Measurements from ENCODE around the gene SLC39A3. TPM values are rescaled to one million over a fixed set of nuclear protein-coding genes. Genes with fewer than 3 reads are reported as not detected.

SLC39A3 gene
- total and polyA plus RNA-seq, 2 of the 8 experiments (the other 6 are each of a cell fraction or from before 2014, with no cell fraction given), result 33.0 to 52.9 TPM

DNA sequence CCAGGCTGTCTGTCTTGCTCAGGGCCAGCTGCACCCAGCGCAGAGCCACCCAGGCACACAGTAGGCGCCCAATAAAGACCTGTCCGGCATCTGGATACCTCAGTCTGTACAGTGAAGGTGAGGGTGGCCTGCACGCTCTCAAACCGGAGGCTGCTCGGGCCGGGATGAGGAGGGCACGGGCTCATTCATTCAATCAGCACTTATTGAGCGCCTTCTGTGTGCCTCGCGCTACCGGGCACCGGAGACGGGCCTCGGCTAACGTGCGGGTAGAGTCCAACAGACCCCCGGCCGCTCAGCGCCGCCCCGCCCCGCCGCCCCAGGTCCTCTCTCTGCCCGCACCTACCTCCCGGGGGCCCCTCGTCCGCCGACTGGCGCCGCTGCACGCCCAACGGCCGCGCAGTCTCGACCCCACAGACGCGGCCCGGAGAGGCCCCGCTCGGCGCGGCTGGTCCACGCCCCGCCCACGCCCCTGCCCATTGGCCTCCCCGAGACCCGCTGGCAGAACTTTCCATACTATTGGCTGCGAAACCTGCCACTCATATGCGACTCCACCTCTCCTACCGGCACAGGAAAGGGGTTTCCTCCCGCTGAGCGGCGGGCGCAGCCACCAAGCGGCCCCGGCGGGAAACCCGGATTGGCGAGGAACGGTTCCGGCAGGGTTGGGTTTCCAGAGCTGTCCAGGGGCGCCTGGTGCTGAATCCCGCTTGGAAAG is at the start of gene SLC39A3 (continued):
- TF ChIP-seq KDM1A (IDR thresholded peaks at IDR 0.05; ENCODE audit: borderline replicate concordance, low read length), result peak; percentile 57; the same call in 1 of the 2 replicates
- no peak for TF ChIP-seq RFX5 (IDR thresholded peaks at IDR 0.05; ENCODE audit: borderline replicate concordance, low read depth, low read length)
- TF ChIP-seq EP300 (IDR thresholded peaks at IDR 0.05; ENCODE audit: borderline replicate concordance in 1 of 2, low read depth in 2 of 2, low read length in 2 of 2), result peak in 1 of 2 experiments; percentile 89; a peak in 2 of 3 replicates
- no peak for TF ChIP-seq BCL11A (IDR thresholded peaks at IDR 0.05; ENCODE audit: low read depth in 2 of 2, low read length in 2 of 2)
- peak; percentile 50; the same call in 1 of the 2 replicates for TF ChIP-seq BRCA1 (IDR thresholded peaks at IDR 0.05; ENCODE audit: low read depth, low read length)
- TF ChIP-seq, protein P1, sequence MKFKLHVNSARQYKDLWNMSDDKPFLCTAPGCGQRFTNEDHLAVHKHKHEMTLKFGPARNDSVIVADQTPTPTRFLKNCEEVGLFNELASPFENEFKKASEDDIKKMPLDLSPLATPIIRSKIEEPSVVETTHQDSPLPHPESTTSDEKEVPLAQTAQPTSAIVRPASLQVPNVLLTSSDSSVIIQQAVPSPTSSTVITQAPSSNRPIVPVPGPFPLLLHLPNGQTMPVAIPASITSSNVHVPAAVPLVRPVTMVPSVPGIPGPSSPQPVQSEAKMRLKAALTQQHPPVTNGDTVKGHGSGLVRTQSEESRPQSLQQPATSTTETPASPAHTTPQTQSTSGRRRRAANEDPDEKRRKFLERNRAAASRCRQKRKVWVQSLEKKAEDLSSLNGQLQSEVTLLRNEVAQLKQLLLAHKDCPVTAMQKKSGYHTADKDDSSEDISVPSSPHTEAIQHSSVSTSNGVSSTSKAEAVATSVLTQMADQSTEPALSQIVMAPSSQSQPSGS (IDR thresholded peaks at IDR 0.05; ENCODE audit: low read length), result peak; percentile 93
- peak; percentile 76 for TF ChIP-seq CTBP2 (IDR thresholded peaks at IDR 0.05; ENCODE audit: borderline replicate concordance, insufficient read depth, insufficient read length, low read length)
- peak; percentile 48 for TF ChIP-seq SIX5 (IDR thresholded peaks at IDR 0.05; ENCODE audit: low read depth, low read length)
- peak; percentile 89 for TF ChIP-seq TAF7 (optimal IDR thresholded peaks at IDR 0.05; ENCODE audit: borderline replicate concordance, low read depth, low read length)
- peak; percentile 68 for TF ChIP-seq TBP (IDR thresholded peaks at IDR 0.05; ENCODE audit: low read depth, low read length)
- no peak for TF ChIP-seq CBX5 (IDR thresholded peaks at IDR 0.05; ENCODE audit: low read depth, low read length)
- 0 out of 2 replicates have a peak, but pooled peaks have one; percentile 59 for TF ChIP-seq RXRA (IDR thresholded peaks at IDR 0.05; ENCODE audit: insufficient read depth, low read depth, low read length)
- TF ChIP-seq RAD21 (IDR thresholded peaks at IDR 0.05 in 1 of 2, conservative IDR thresholded peaks at IDR 0.05 in 1 of 2; ENCODE audit: low read depth in 2 of 2, low read length in 2 of 2), result peak in 1 of 2 experiments; percentile 42; a peak in 2 of 4 replicates
- peak; percentile 96 for TF ChIP-seq SP4 (IDR thresholded peaks at IDR 0.05; ENCODE audit: low read length)
- 0 out of 2 replicates have a peak, but pooled peaks have one; percentile 23 for TF ChIP-seq JUN (IDR thresholded peaks at IDR 0.05; ENCODE audit: low read depth, low read length)
- no peak for TF ChIP-seq HDAC6 (IDR thresholded peaks at IDR 0.05; ENCODE audit: low read depth, low read length)
- TF ChIP-seq TCF12 (IDR thresholded peaks at IDR 0.05; ENCODE audit: low read depth, low read length), result peak; percentile 86; the same call in 1 of the 2 replicates
- TF ChIP-seq ASH2L (IDR thresholded peaks at IDR 0.05; ENCODE audit: low read length), result peak; percentile 66
- peak; percentile 32 for TF ChIP-seq NANOG (IDR thresholded peaks at IDR 0.05; ENCODE audit: insufficient read depth, low read depth, low read length, poor library complexity, severe bottlenecking)
- TF ChIP-seq CREB1 (IDR thresholded peaks at IDR 0.05), result peak; percentile 69
- TF ChIP-seq HDAC2 (IDR thresholded peaks at IDR 0.05; ENCODE audit: borderline replicate concordance in 1 of 2, low read depth in 2 of 2, low read length in 2 of 2), result peak; percentile 77 to 96

Measured in H1 (cell line).